Panc1 (cell line): ENCODE measurements around the gene JAZF1. TPM values are rescaled to one million over a fixed set of nuclear protein-coding genes. Genes with fewer than 3 reads are reported as not detected.

Source experiments
- ATAC-seq: fragments of 200-7000 bp; cut with Tn5 transposase; 2 replicates; pipeline ENCODE4 v1.9.1; 2020; ENCODE audit warnings: mild to moderate bottlenecking, moderate library complexity
- BruUV-seq: library from RNA; stranded (reverse); fragments of 400-500 nt; replicated peaks from 2 replicates; lab custom pipeline; 2021; lab: Mats Ljungman, UMichigan
- CTCF ChIA-PET: fragments of 300-600 bp; sonication (Branson Sonifier 250); formaldehyde crosslinking; loops from one replicate; lab custom pipeline; 2022; ENCODE audit warnings: antibody characterized with exemption; lab: Charles Lee
- POLR2A ChIA-PET: fragments of 300-600 bp; sonication (Branson Sonifier 250); formaldehyde crosslinking; loops from one replicate; lab custom pipeline; 2022; ENCODE audit warnings: antibody characterized with exemption; lab: Charles Lee
- DNase-seq: peaks from one replicate; pipeline ENCODE4 v3.0.0-alpha.2; 2010; ENCODE audit warnings: low read depth, low spot score
- H3K27ac ChIP-seq: 2 replicates; pipeline ENCODE4 v1.5.1; 2011; ENCODE audit warnings: mild to moderate bottlenecking, low read length, inconsistent platforms
- H3K27me3 ChIP-seq: fragments of 200-500 bp; sonication (Bioruptor generic); 2 replicates; pipeline ENCODE4 v1.6.0; 2014; ENCODE audit warnings: low read length, inconsistent platforms; ENCODE audit not compliant: control insufficient read depth, insufficient read depth
- H3K36me3 ChIP-seq: fragments of 200-500 bp; sonication (Bioruptor generic); 2 replicates; pipeline ENCODE4 v1.5.1; 2014; ENCODE audit warnings: inconsistent platforms, mild to moderate bottlenecking, low read length, moderate library complexity; ENCODE audit not compliant: control insufficient read depth, insufficient read depth
- H3K4me1 ChIP-seq: 2 replicates; pipeline ENCODE4 v1.5.1; 2011; ENCODE audit warnings: inconsistent platforms, mild to moderate bottlenecking, low read length, moderate library complexity; ENCODE audit not compliant: control insufficient read depth, insufficient read depth
- H3K4me3 ChIP-seq, 2 experiments: 2 replicates each; pipeline ENCODE4 v1.5.1; 2011 to 2012; ENCODE audit warnings: low read depth in 2 of 2, low read length in 2 of 2, mild to moderate bottlenecking in 2 of 2, inconsistent platforms in 1 of 2, moderate library complexity in 1 of 2
- H3K9me3 ChIP-seq: fragments of 200-500 bp; sonication (Bioruptor generic); 2 replicates; pipeline ENCODE4 v1.5.1; 2014; ENCODE audit warnings: low read depth, mild to moderate bottlenecking, inconsistent platforms, low read length, moderate library complexity; ENCODE audit not compliant: control insufficient read depth, insufficient read depth
- POLR2AphosphoS5 ChIP-seq: IDR thresholded peaks from 2 replicates; pipeline ENCODE4 v1.6.1; 2012; ENCODE audit warnings: mild to moderate bottlenecking, low read depth, low read length, moderate library complexity
- SIN3A ChIP-seq: IDR thresholded peaks from 2 replicates; pipeline ENCODE4 v1.6.1; 2012; ENCODE audit warnings: low read depth, mild to moderate bottlenecking, low read length, moderate library complexity, borderline replicate concordance; ENCODE audit not compliant: insufficient read depth
- in situ Hi-C: cut with HindIII; loops from 2 replicates; pipeline ENCODE4 v1.10.0; 2016; ENCODE audit warnings: low sequenced_read_pairs, low pct_unique_long_range_greater_than_20kb
- intact Hi-C: fragments of 100-400 bp; cut with micrococcal nuclease; formaldehyde crosslinking; loops from one replicate; pipeline ENCODE4 v1.10.0; 2022; ENCODE audit not compliant: unreplicated experiment
- total RNA-seq: library from RNA; stranded (reverse); gene quantifications from one replicate; pipeline ENCODE4 v1.2.1, GENCODE V29; 2021; ENCODE audit not compliant: unreplicated experiment
- TF ChIP-seq, protein P1 (sequence below): fragments of 450-650 bp; IDR thresholded peaks from 2 replicates; pipeline ENCODE4 v1.5.1; 2017; ENCODE audit warnings: mild to moderate bottlenecking
- TF ChIP-seq, protein P2 (sequence below), 2 experiments: IDR thresholded peaks; 2 replicates each; pipeline ENCODE4 v1.6.1; 2011 to 2012; ENCODE audit warnings: low read depth in 2 of 2, control low read depth in 1 of 2, low read length in 1 of 2, mild to moderate bottlenecking in 1 of 2, moderate library complexity in 1 of 2; ENCODE audit not compliant: insufficient read depth in 1 of 2

Gene JAZF1
- total RNA-seq, 1 experiment from 2014 or later: 8.8 TPM

DNA sequence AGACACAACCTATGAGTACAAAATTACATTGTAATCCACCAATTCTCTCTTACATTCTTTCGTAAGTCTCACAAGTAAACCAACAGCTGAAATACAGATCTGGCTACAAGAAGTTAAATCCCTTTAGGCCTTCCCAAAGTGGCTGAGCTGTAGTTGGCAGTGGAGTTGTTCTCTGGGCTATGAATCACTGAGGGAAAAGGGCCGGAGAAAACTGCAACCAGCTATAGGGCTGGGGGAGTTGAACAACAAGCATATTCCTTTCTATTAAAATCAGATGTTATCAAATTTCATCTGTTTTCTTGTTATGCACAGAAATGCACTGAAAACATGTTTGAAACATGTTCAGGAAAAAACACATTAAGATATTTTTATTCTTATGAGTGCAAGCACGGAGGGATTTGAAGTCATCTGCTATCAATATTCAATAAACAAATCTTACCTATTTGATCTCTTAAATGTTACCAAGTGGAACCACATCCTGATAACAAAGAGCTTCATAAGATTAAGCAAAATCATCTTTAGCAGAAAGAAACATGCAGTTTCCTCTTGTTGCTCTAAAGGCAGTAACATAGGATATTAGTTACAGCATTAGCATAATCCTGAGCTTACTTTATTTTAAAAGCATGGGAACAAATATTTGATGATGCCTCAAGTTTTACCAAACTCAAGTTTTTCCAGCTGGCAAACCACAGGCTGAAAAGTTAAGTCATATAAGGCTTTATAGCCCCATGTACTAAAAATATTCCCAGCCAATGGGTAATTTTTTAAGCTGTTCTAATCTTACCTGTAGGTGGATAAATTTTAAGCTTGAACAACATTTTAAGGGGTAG lies 227.9 kb downstream of the JAZF1 start:
- BruUV-seq: no TSS peak
- Histone ChIP-seq H3K36me3 (no peaks in the 10 kb centered on the region), H3K27me3 (no peaks in the 10 kb centered on the region), H3K4me1 (no peaks in the 10 kb centered on the region; the same call in 1 of the 2 replicates), H3K4me3 (no peak overlapping the region), H3K9me3 (no peaks in the 10 kb centered on the region), H3K27ac (no peak overlapping the region)
- TF ChIP-seq, protein P1, sequence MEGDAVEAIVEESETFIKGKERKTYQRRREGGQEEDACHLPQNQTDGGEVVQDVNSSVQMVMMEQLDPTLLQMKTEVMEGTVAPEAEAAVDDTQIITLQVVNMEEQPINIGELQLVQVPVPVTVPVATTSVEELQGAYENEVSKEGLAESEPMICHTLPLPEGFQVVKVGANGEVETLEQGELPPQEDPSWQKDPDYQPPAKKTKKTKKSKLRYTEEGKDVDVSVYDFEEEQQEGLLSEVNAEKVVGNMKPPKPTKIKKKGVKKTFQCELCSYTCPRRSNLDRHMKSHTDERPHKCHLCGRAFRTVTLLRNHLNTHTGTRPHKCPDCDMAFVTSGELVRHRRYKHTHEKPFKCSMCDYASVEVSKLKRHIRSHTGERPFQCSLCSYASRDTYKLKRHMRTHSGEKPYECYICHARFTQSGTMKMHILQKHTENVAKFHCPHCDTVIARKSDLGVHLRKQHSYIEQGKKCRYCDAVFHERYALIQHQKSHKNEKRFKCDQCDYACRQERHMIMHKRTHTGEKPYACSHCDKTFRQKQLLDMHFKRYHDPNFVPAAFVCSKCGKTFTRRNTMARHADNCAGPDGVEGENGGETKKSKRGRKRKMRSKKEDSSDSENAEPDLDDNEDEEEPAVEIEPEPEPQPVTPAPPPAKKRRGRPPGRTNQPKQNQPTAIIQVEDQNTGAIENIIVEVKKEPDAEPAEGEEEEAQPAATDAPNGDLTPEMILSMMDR: no peak
- TF ChIP-seq POLR2AphosphoS5: no peak
- intact Hi-C loops: no loop called here
- POLR2A ChIA-PET: interaction anchor here (0.6 kb wide), 1 partner anchor 42 kb away, joined by 3 read pairs; no protein-coding TSS in a partner anchor
- ATAC-seq: no peak
- in situ Hi-C loops: no loop called here
- DNase-seq: no peak
- CTCF ChIA-PET: no interaction called here

DNA sequence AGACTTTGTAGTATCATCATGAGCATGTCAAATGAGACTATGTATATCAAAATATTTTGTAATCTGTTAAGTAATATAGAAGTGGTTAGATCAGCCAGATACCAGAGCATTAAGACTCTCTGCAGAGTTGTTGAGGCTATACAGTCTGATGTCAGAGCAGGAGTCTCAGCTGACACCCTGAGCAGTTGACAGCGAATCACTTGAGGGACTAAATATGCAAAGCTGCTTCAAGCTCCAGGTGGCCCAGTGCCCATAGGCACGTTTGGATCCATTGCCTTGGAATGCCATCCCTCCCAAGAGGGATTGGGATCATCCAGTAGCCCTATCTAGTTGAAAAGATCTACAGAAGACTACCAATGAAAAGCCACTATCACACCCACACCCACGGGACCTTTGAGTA lies 230.5 kb downstream of the JAZF1 start:
- H3K9me3 ChIP-seq: no peaks in the 10 kb centered on the region
- H3K27me3 ChIP-seq: no peaks in the 10 kb centered on the region
- H3K36me3 ChIP-seq: no peaks in the 10 kb centered on the region
- in situ Hi-C loops: no loop called here
- ChIA-PET CTCF (no interaction called here), POLR2A (no interaction called here)
- no peaks in the 10 kb centered on the region; the same call in 1 of the 2 replicates for H3K4me1 ChIP-seq
- TF ChIP-seq POLR2AphosphoS5 (no peak), SIN3A (no peak)
- TF ChIP-seq, protein P2, sequence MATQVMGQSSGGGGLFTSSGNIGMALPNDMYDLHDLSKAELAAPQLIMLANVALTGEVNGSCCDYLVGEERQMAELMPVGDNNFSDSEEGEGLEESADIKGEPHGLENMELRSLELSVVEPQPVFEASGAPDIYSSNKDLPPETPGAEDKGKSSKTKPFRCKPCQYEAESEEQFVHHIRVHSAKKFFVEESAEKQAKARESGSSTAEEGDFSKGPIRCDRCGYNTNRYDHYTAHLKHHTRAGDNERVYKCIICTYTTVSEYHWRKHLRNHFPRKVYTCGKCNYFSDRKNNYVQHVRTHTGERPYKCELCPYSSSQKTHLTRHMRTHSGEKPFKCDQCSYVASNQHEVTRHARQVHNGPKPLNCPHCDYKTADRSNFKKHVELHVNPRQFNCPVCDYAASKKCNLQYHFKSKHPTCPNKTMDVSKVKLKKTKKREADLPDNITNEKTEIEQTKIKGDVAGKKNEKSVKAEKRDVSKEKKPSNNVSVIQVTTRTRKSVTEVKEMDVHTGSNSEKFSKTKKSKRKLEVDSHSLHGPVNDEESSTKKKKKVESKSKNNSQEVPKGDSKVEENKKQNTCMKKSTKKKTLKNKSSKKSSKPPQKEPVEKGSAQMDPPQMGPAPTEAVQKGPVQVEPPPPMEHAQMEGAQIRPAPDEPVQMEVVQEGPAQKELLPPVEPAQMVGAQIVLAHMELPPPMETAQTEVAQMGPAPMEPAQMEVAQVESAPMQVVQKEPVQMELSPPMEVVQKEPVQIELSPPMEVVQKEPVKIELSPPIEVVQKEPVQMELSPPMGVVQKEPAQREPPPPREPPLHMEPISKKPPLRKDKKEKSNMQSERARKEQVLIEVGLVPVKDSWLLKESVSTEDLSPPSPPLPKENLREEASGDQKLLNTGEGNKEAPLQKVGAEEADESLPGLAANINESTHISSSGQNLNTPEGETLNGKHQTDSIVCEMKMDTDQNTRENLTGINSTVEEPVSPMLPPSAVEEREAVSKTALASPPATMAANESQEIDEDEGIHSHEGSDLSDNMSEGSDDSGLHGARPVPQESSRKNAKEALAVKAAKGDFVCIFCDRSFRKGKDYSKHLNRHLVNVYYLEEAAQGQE (IDR thresholded peaks at IDR 0.05; ENCODE audit: insufficient read depth in 1 of 2, low read depth in 2 of 2, low read length in 1 of 2): no peak
- TF ChIP-seq, protein P1: no peak
- no peak for DNase-seq
- no TSS peak for BruUV-seq
- H3K27ac ChIP-seq: no peak overlapping the region
- ATAC-seq: no peak
- H3K4me3 ChIP-seq: no peak overlapping the region
- intact Hi-C loops: no loop called here
